ENCODE data around the gene TXK.
"Not testable (repeated sequence)": the region's sequence is repeated elsewhere in the genome, so short reads cannot be mapped to it uniquely, and the experiment has no call there.

Gene TXK

DNA sequence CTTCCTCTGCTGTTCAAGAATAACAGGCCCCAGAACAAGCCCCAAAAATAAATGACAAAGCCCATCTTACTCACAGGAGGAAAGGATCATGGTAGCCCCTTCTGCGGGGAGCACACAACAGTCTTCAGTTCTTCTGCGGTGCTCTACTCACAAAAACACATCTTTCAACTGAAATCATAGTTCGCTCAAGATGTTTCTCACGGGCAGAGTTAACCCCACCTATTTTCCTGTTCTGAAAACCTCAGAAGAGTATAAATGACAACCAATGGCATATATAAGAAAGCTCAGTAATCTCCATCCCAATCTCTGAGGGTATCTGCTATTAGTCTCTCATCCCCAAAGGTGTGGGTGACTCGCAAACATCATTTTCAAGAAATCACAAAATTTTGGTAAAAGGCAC is at the start of gene TXK:
Gene TXK (minus strand): TSS at position 170 of the 400 bp plus-strand sequence. CDS start 80 bp downstream, at position 90.
- DNase-seq (ENCODE audit: low read depth) = no peak

DNA sequence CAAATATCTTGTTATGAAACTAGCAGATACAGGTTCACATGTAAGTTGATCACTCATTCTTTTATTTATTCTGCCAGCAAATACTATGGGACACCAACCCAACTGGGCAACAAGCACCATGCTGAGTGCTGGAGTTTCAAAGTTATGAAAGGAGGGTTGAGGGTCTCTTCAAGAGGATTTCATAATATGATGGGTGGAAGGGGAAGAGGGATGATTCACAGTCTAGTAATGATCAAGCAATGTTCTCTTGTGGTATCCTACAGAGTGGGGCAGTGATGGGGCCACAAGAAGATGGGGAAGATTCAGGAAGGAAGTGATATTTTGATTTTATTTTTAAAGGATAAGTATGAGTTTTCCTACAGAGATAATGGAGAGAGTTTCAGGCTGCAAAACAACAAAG is 46.2 kb upstream of the TXK start:
- DNase-seq (ENCODE audit: low read depth) = no peak

DNA sequence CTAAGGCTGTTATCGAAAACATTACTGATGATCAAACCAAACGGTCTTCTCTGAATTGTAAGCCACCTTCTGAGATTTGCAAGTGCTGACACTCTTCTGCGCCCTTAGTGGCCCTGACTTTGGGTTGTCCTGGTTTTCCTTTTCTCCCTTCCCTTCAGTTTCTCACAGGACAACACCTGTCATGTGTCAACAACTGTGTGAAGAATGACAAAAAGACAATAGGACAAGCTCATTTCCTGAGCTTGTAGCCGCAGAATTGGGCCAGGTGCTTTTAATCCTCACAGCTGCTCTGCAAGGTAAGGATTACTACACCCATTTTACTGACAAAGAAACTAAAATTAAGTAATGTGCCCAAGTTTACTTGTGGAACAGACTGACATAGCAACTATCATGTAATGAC is 44.9 kb upstream of the TXK start:
- DNase-seq (ENCODE audit: low read depth) = no peak

DNA sequence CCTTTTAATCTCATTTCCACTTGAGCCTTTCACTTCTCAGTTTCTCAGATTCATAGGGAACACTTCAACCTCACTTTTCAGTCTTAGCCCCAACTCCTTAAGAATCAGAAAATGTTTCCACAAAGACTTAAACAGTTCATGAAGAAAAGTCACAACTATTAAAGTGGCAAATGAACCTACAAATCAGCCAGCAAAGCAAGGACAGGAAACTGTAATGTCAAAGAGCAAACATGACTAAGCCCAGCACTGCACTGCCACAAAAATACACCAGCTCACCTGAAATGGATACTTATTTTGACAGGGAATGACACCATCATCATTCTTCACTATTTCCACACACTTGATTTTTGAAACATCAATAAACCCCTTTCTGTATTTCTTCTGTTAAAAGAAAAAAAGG is 41.8 kb upstream of the TXK start:
- no peak for DNase-seq (ENCODE audit: low read depth)

DNA sequence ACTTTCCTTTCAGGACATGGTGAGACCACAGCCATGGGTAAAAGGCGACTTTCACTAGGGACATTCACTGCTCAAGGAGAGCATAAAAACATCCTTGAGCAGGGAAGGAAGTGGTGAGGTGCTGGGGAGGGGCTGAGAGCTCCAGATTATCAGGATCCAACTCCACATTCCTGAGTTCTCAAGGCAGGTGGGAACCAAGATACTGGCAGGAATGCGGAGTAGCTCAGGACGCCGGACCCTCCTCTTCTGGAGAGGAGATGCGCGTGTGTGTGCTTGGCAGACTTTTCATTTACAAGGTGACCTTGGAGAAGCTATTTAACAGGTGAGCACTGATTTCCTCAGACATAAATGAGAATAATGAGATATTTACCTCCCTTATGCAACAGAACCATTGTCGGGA is 41.3 kb upstream of the TXK start:
- no peak for DNase-seq (ENCODE audit: low read depth)

DNA sequence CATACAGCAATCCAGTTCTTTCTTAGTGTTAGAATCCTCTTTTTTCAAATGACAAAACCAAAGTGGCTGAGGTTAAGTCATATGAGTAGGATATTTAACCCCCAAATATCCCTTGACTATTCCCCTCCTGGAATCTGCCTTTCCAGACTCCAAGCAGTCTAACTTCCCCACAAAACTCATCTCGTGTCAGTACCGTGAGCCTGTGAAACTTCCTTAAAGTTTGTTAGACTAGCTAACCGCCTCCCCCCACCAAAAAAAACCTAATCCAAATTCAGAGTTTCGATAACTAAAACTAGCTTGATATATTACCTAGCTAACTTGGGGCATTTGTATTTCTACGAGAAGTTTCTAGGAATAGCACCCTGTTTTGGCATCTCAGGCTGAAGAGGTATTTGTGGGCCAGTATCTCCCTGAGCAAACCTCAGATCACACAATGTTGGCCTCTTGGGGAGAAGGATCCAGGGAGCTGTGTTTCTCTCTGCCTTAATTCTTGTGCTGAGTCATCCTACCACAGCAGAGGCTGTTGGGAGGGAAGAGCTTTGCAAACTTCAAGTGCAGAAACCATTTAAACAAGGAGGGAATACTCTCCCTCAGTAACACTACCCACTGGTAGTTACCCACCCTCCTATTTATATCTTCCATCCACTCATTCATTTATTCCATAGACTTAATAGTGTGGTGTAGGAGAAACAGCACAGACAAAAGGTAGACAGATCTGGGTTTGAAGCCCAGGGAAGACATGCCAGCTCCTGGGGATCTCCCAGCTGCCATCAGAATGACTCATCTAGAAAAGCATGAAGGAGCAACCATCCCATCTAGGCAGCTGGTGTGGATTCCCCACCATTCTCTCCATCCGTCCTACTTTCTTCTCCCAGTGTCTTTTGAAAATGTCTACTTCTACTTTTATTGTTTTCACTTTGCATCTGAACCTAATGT is 39.3 kb upstream of the TXK start:
- DNase-seq (ENCODE audit: low read depth) = no peak

DNA sequence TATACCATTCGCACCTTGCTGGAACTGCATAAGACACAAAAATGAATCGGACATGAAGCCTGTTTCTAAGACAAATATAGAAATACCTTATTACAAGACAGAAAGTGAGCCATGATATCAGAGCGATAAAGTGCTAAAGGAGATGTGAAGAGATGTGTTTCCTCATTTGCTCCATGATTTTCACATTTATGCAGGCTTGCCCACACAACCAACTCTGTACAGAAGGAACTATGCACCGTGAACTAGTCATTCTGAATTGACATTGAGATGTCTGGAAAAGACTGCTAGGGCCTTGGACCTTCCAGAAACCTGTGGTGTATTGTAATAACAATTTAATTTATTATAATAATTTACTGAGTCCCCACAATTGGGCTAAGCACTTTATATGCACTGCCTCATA is 38.6 kb upstream of the TXK start:
- no peak for DNase-seq (ENCODE audit: low read depth)

DNA sequence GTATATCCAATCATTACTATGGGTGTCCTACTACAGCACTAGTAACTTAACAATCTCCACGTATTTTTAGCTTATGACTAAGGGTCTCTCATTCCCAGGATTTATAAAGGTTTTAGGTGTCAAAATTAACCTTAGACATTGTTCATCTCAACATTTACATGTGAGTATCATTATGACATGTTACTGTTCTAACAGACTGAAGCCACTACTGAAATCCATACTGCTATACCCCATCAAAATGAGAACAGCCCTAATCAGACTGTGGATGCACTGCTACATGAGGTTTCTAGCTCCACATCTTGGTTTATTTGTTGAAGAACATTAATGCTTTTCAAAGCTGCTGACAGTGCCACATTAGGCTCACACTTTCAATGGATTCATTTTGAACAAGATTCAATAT is 35.6 kb upstream of the TXK start:
- no peak for DNase-seq (ENCODE audit: low read depth)

DNA sequence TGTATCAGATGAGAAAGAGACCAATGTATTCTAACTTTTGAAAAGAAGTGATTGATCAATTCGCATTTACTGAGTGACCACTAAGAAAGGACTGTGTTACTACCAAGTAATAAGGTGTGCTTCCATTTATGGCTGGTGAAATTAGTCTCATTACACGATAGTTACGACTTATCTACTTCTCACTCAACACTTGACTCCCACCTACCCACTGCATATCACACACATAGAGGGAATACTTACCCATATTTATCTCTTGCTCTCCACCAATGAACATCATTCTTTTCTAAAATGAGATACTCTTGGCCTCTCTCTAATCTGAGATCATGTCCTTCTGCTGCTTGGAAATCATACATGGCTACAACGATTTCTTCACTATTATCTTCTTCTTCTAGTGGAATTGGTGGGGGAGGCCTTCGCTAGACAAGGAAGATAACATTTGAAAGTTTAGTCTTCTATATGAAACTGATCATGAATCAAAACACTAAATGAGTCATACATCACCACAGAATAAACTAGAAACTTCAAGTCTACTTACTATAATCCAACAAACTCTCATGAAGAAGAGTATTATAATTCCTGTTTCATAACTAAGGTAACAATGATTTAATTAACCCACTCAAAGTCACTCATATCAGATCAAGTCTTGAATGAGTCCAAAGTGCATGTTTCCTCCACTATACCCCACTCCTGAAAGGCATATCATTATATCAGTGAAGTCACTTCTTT is 33.7 kb upstream of the TXK start:
- no peak for DNase-seq (ENCODE audit: low read depth)

DNA sequence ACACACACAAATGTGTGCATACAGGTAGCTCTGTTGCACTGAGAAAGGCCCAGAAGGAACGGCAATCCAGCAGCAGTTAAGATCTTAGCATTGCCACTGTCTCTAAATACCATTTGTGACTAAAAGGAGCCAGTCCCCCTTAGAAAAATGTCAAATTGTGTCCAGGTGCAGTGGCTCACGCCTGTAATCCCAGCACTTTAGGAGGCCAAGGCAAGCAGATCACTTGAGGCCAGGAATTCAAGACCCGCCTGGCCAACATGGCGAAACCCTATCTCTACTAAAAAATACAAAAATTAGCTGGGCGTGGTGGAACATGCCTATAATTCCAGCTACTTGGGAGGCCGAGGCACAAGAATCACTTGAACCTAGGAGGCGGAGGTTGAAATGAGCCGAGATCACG is 30.5 kb upstream of the TXK start:
- DNase-seq (ENCODE audit: low read depth) = not testable (repeated sequence)

DNA sequence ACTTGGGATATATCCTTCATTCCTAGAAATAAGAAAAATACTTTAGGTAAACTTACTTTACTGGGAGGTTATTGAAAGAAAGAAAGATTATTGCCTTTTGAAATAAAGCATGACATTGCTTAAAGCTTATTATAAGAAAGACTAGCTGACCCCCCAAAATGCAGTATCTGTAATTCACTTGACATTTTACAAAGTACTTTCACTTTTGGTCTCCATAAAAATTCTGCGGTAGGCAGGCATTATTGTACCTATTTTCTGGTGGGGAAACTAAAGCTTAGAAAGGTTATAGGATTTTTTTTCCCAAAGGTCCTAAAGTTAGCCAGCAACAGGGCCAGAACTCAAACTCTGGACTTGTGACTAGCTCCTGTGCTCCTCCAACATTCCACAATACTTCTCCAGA is 29.7 kb upstream of the TXK start:
- no peak for DNase-seq (ENCODE audit: low read depth)

DNA sequence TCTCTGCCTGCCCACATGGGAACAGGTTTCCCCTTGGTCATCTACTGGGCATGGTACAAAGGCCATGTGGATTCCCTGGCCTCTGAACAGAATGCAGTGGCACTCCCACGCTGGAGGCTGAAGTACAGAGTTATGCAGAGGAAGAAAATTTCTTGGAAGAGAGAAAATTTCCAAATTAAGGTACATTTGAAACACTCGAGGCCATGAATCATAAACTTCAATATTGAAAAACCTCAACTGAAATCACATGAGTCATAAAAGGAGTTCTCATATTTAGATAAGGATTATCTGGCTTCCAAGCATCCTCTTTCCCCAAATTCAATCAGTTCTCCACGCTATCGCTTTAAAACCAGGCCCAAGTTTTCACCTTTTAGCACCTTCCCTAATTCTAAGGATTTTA is 28.1 kb upstream of the TXK start:
- DNase-seq (ENCODE audit: low read depth) = no peak

DNA sequence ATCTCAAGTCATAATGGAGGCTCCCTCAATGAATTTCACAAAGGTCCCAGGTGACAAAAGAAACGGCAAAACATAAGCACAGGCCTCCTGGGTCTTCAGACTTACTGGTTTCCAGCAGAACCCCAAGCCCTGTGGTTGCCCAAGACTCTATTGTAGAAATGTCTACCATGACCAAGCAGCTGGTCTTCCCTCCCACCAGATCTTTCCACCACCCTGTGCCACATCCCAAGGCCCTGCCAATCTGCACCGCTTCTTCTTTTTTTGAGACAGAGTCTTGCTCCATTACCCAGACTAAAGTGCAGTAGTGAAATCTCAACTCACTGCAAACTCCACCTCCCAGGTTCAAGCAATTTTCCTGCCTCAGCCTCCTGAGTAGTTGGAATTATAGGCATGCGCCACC is 23.2 kb upstream of the TXK start:
- no peak for DNase-seq (ENCODE audit: low read depth)

DNA sequence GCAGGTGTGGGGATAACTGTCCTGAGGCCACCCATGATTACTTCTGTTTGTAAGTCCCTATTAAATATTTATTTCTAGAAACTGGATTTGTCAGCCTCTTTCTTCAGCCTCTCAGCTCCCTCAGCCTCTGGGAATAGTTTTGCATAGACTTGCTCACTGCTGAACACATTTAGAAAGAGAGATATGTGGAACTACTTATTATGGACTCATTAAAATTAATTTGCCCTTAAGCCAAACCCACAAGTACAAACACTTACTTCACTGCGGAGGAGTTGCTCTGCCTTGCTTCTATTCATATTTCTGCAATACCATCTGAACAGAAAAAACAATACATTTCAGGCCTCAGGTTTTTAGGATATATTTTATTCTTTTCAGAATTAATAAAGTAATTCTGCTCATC is 22.4 kb upstream of the TXK start:
- DNase-seq (ENCODE audit: low read depth) = no peak

DNA sequence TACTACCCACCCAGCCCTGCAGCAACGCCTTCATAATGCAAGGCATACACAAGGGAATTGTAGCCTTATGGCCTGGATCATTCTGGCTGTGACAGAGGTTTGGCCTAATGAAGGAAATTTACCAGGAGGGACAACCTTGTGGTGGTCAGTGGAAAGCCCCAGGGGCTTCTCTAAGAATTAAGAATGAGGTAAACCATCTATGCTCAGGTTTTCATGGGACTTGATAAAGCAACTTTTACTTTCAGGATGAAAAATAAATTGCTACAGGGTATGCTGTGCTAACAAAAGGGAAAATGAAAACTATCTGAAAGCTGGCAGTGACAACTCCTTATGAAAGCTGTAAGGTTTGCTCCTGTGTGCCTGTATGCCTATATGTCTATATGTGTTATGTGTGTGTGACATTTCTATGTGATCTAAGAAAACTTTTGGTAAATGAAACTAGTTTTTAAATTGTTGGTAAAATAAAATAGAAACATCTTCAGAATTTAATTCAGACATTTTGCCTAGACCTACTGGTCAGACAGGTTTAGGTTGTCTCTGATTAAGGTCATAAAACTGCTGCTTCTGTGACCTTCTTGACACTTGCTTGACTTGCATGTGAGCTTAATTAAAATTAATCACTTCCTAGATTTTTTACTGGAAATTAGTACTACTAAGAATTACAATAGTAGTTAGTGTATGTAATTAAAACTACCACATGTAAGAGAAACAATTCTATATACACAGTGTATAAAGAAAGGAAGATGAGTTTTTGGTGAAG is 19.9 kb upstream of the TXK start:
- no peak for DNase-seq (ENCODE audit: low read depth)

DNA sequence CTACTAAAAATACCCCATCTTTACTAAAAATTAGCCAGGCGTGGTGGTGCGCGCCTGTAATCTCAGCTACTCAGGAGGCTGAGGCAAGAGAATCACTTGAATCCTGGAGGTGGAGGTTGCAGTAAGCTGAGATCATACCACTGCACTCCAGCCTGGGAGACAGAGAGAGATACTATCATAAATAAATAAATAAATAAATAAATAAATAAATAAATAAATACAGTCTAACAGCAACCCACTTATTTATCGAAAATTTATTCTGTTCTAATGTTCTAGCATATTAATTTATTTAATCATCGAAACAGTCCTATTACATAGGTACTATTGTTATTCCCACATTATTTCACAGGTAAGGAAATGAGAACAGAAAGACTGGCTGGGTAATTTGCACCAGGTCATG is 18.2 kb upstream of the TXK start:
- DNase-seq (ENCODE audit: low read depth) = no peak

DNA sequence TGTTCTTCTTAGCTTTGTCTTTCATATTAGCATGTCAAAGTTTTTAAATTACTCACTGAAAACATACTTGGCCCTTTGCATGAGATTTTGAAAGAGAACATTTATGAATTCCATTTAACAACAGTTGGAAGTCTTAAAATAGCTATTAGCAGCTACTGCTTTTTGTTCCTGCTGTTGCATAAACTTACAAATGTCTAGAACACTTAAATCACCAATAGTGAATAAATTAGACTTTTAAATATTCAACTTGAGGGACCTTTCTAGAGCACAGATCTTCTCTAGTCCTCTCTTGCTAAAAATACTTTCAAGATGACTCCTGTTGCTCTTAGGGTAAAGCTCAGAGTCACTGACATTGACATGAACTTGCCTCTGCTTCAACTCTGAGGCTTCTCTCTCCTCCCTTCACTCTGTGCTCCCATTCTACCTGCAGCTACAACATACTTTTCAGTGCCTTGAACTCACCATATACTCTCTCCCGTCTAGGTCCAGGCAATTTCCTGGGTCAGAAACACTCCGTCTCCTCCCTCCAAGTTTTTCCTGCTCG is 15.8 kb upstream of the TXK start:
- no peak for DNase-seq (ENCODE audit: low read depth)

DNA sequence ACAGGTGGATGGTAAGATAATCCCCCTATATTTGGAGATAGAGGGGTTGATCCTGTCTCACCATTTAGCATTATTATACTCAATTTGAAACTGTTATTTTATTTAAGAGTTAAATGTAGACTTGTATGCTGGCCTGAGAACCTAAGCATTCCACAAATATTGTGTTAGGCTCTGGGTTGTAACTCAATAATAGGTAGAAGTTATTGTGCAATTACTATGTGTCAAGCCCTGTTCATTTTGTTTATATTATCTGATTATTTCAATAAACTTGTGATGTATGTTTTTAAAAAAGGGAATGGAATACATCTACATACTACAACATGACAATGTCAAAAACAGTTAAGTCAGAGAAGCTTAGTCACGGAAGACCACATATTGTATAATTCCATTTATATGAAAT is 13.6 kb upstream of the TXK start:
- no peak for DNase-seq (ENCODE audit: low read depth)

DNA sequence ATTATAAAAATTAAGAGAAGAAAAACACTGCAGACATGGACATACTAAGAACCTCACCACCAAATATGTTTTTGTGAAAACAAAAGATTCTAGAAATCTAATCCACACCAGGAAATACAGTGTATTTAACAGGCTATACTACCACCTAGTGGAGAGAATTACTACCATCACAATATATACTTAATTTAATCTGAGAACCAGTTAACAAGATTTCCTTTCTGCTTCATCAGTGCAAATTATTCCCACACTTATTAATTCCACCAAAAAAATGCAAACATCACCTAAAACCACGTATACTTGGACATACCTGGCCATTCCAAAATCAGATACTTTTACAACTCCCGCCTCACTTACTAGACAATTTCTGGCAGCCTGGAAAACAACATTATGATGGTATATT is 7.0 kb upstream of the TXK start:
- no peak for DNase-seq (ENCODE audit: low read depth)

DNA sequence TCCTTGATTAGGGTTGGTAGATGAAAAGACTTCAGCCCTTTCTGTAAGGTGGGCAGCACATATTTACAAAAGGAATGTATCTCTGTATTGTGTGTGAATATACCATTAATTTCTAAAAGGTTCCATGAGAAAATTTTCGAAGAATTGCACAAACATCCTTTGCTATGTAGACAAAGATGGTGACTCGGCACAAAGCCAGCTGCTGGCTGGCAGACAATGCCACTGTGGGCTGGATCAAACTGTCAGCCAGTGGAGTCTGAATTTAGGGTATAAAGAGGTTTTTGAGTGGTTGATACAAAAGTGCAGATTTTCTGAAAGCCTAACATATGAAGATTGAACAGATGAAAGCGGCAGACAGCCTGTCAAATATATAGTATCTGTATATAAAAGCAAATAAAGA is 5.6 kb upstream of the TXK start:
- DNase-seq (ENCODE audit: low read depth) = peak; percentile 17

DNA sequence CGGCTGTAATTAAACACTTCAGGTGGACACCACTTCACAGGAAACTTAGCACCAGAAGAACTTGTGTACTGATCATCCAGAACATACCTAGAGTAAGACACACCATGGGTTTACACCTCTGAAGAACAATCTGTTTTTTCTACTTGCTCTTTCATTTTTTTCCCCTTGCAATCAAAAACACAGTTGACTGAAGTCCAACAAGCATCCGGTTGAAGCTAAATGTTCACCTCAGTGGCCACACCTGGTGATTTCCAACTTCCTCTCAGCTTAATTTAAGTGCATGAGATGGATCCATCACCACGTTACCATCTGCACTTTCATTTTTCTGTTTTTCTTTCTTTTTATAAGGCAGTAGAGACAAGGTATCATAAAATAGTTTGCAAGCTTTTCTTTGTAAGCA is 4.9 kb upstream of the TXK start:
- no peak for DNase-seq (ENCODE audit: low read depth)

DNA sequence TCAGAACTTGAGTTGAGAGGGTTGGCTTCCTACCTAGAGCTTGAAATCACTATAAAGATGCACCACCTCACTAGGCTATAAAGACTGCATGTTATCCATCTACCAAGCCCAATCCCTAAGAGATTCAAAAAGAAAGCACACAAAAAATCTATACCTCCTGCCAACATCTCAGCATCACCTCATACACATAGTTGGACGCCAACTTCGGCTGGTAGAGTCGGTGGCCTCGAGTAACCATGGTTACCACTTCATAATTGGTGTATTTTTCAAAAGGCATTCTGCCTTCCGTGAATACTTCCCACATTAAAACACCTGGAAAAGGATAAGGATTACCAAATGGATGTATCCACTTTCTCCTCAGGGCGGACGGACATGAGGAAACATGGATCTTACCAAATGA is 4.5 kb upstream of the TXK start:
- no peak for DNase-seq (ENCODE audit: low read depth)

DNA sequence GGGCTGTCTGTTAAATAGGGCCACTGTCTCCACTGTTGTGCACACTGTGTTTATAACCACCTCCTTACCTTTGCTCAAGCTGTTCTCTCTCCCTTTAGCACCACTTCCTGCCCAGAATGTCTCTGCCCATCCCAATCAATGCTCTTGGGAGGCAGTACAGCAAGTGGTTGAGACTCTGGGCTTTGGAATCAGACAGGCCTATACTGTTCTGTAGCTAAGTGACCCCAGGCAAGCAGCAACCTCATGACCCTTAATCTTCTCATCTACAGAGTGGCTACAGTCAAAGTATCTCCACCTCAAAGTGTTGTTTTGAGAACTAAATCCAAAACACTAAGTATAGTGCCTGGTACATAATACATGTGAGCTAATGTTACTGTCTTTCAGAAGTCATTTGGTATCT is 3.8 kb upstream of the TXK start:
- no peak for DNase-seq (ENCODE audit: low read depth)
